Endothelial cell of umbilical vein (primary cell): Measurements from ENCODE around the gene PAQR4.

Experiments
- CTCF ChIP-seq, 2 donors: IDR thresholded peaks; 1 replicate in 1 of 2; 2 replicates in 1 of 2; pipeline ENCODE4 v1.5.1; 2011; ENCODE audit warnings: low read length in 2 of 2, mild to moderate bottlenecking in 2 of 2, moderate library complexity in 2 of 2, control low read depth in 1 of 2, inconsistent platforms in 1 of 2, low read depth in 1 of 2; ENCODE audit not compliant: insufficient read depth in 1 of 2; ENCODE audit errors: extremely low read depth in 1 of 2
- EZH2 ChIP-seq: IDR thresholded peaks from 2 replicates; pipeline ENCODE4 v1.6.1; 2012; ENCODE audit warnings: borderline replicate concordance, low read depth, mild to moderate bottlenecking, moderate library complexity, low read length, inconsistent platforms; ENCODE audit not compliant: severe bottlenecking
- MYC ChIP-seq: IDR thresholded peaks from one replicate; pipeline ENCODE4 v1.6.1; 2011; ENCODE audit warnings: mild to moderate bottlenecking, low read depth, low read length
- POLR2AphosphoS5 ChIP-seq: IDR thresholded peaks from 2 replicates; pipeline ENCODE4 v1.6.1; 2012; ENCODE audit warnings: low read depth, mild to moderate bottlenecking, control low read depth, low read length, moderate library complexity; ENCODE audit not compliant: insufficient read depth

DNA sequence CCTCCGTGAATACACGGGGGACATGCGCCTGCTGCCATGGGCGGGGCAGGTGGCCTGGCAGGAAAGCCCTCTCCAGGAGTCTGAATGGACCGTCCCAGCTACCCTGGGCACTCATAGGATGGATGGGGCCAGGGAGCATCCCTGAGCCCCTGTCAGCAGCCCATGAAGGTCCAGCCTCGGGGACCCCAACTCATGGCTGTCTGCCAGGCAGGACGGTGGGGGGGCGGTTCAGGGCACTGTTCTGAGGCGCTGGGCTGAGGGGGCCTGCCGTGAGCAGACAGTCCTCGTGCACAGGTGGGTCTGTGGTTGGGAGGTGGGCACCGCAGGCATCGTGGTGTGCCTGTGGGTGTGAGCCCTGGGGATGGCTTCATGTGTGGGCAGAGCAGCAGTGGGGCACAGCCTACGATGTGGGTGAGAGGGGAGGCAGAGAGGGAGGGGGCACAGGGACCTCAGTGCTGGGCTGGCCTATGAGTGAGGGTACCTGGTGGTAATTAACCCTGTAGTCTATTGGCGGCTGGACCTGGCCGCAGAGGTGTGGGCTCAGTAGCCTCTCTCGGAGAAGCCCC, 17.6 kb downstream of the PAQR4 start:
- TF ChIP-seq CTCF (IDR thresholded peaks at IDR 0.05; ENCODE audit: extremely low read depth in 1 of 2, insufficient read depth in 1 of 2, low read depth in 1 of 2, low read length in 2 of 2) (no peak), MYC (no peak), EZH2 (no peak), POLR2AphosphoS5 (no peak)
